Measurements from ENCODE around the gene ITPK1. TPM values are rescaled to one million over a fixed set of nuclear protein-coding genes. Genes with fewer than 3 reads are reported as not detected.

The ITPK1 gene
- total RNA-seq, 1 donor from 2014 or later, result 30.5 TPM

- Mint-ChIP-seq H3K4me1 (no peaks in the 10 kb centered on the region), H3K4me3 (no peak overlapping the region), H3K36me3 (no peaks in the 10 kb centered on the region), H3K27ac (no peak overlapping the region), H3K9me3 (no peaks in the 10 kb centered on the region), H3K27me3 (ENCODE audit: low read depth) (no peaks in the 10 kb centered on the region)
- TF ChIP-seq CTCF (IDR thresholded peaks at IDR 0.05; ENCODE audit: unreplicated experiment), result no peak
- DNase-seq (ENCODE audit: low spot score in 2 of 2, unreplicated experiment in 2 of 2), result no peak
Measured at GRCh38 chr14:92933481-92933880, 182.2 kb downstream of the ITPK1 start.

- Mint-ChIP-seq H3K36me3 (no peaks in the 10 kb centered on the region), H3K9me3 (no peaks in the 10 kb centered on the region), H3K27ac (no peak overlapping the region), H3K4me1 (no peaks in the 10 kb centered on the region), H3K4me3 (no peak overlapping the region), H3K27me3 (ENCODE audit: low read depth) (no peaks in the 10 kb centered on the region)
- DNase-seq (ENCODE audit: low spot score in 2 of 2, unreplicated experiment in 2 of 2), result no peak
- TF ChIP-seq CTCF (IDR thresholded peaks at IDR 0.05; ENCODE audit: unreplicated experiment), result no peak
Measured at GRCh38 chr14:92932448-92933395, 183.0 kb downstream of the ITPK1 start.

- no peaks in the 10 kb centered on the region for H3K9me3 Mint-ChIP-seq
- H3K4me3 Mint-ChIP-seq, result no peak overlapping the region
- no peak for TF ChIP-seq CTCF (IDR thresholded peaks at IDR 0.05; ENCODE audit: unreplicated experiment)
- DNase-seq (ENCODE audit: low spot score in 2 of 2, unreplicated experiment in 2 of 2), result no peak
- no peaks in the 10 kb centered on the region for H3K36me3 Mint-ChIP-seq
- no peaks in the 10 kb centered on the region for H3K4me1 Mint-ChIP-seq
- no peak overlapping the region for H3K27ac Mint-ChIP-seq
- H3K27me3 Mint-ChIP-seq (ENCODE audit: low read depth), result peaks cover 4% of the 10 kb centered on the region
Measured at GRCh38 chr14:92931681-92932447, 183.9 kb downstream of the ITPK1 start.

- no peaks in the 10 kb centered on the region for H3K9me3 Mint-ChIP-seq
- no peak overlapping the region for H3K27ac Mint-ChIP-seq
- no peak overlapping the region for H3K4me3 Mint-ChIP-seq
- DNase-seq (ENCODE audit: low spot score in 2 of 2, unreplicated experiment in 2 of 2), result no peak
- TF ChIP-seq CTCF (IDR thresholded peaks at IDR 0.05; ENCODE audit: unreplicated experiment), result no peak
- no peaks in the 10 kb centered on the region for H3K4me1 Mint-ChIP-seq
- no peaks in the 10 kb centered on the region for H3K36me3 Mint-ChIP-seq
- H3K27me3 Mint-ChIP-seq (ENCODE audit: low read depth), result peaks cover 12% of the 10 kb centered on the region
Measured at GRCh38 chr14:92930737-92931602, 184.8 kb downstream of the ITPK1 start.

Data from mesothelial cell of epicardium (in vitro differentiated cells).